GM12878 (cell line): ENCODE results near the gene GPC5. TPM values are rescaled to one million over a fixed set of nuclear protein-coding genes. Genes with fewer than 3 reads are reported as not detected.

Experiments used
- ATAC-seq: fragments of 200-7000 bp; cut with Tn5 transposase; 3 replicates; pipeline ENCODE4 v1.9.1; 2020; ENCODE audit warnings: mild to moderate bottlenecking, moderate library complexity
- BruUV-seq: library from RNA; stranded (reverse); fragments of 400-500 nt; replicated peaks from 2 replicates; lab custom pipeline; 2021; lab: Mats Ljungman, UMichigan
- CTCF ChIA-PET: fragments of 300-600 bp; sonication (Branson Sonifier 250); formaldehyde crosslinking; extraction: SDS; loops from one replicate; lab custom pipeline; 2021; ENCODE audit warnings: inconsistent platforms; lab: Yijun Ruan, JAX
- POLR2A ChIA-PET: fragments of 350-600 bp; formaldehyde crosslinking; extraction: SDS; loops from one replicate; lab custom pipeline; 2021; ENCODE audit warnings: inconsistent platforms; lab: Charles Lee
- RAD21 ChIA-PET: fragments of 300-600 bp; sonication (Branson Sonifier 250); formaldehyde crosslinking; loops from one replicate; lab custom pipeline; 2023; ENCODE audit warnings: antibody characterized with exemption; ENCODE audit not compliant: unreplicated experiment; lab: Charles Lee
- SMC1A ChIA-PET: fragments of 300-600 bp; sonication (Branson Sonifier 250); formaldehyde crosslinking; loops from one replicate; lab custom pipeline; 2023; ENCODE audit not compliant: unreplicated experiment, uncharacterized antibody; lab: Charles Lee
- DNase-seq: peaks from one replicate; pipeline ENCODE4 v3.0.0-alpha.2; 2011; ENCODE audit warnings: low read depth, low spot score
- FAIRE-seq: peaks from 3 replicates; lab custom pipeline; 2011; peaks lifted over from hg19 to GRCh38; lab: Jason Lieb, UNC
- H2AFZ ChIP-seq: 2 replicates; pipeline ENCODE4 v1.6.0; 2011; ENCODE audit warnings: low read depth, low read length, control low read depth; ENCODE audit not compliant: control insufficient read depth
- H3K27ac ChIP-seq: 2 replicates; pipeline ENCODE4 v1.5.1; 2011; ENCODE audit warnings: control low read depth; ENCODE audit not compliant: control insufficient read depth, insufficient read depth
- H3K27me3 ChIP-seq, 2 experiments: replicated peaks in 1 of 2; 2 replicates each; pipeline versions ENCODE4 v1.6.0 to v1.6.1; 2011; ENCODE audit warnings: low read length in 1 of 2; ENCODE audit not compliant: control insufficient read depth in 2 of 2, insufficient read depth in 2 of 2
- H3K36me3 ChIP-seq, 2 experiments: 2 replicates each; pipeline ENCODE4 v1.5.1; 2011; ENCODE audit warnings: low read length in 1 of 2; ENCODE audit not compliant: control insufficient read depth in 2 of 2, insufficient read depth in 2 of 2
- H3K4me1 ChIP-seq: 2 replicates; pipeline ENCODE4 v1.6.1; 2011; ENCODE audit warnings: mild to moderate bottlenecking, low read length, moderate library complexity, mixed read lengths; ENCODE audit not compliant: control insufficient read depth, insufficient read depth
- H3K4me2 ChIP-seq: 2 replicates; pipeline ENCODE4 v1.6.0; 2011; ENCODE audit warnings: control low read depth; ENCODE audit not compliant: control insufficient read depth, insufficient read depth
- H3K4me3 ChIP-seq: fragments of 200-600 bp; sonication (generic); 2 replicates; pipeline ENCODE4 v1.5.1; 2016
- H3K79me2 ChIP-seq: 2 replicates; pipeline ENCODE4 v1.6.0; 2011; ENCODE audit warnings: low read length; ENCODE audit not compliant: control insufficient read depth, insufficient read depth
- H3K9ac ChIP-seq: 2 replicates; pipeline ENCODE4 v1.8.0; 2011; ENCODE audit warnings: low read length, control low read depth, mixed read lengths; ENCODE audit not compliant: control insufficient read depth, insufficient read depth
- H3K9me3 ChIP-seq: replicated peaks from 3 replicates; pipeline ENCODE4 v1.5.1; 2011; ENCODE audit warnings: mild to moderate bottlenecking, low read length; ENCODE audit not compliant: control insufficient read depth, insufficient read depth
- H4K20me1 ChIP-seq: 2 replicates; pipeline ENCODE4 v1.6.0; 2011; ENCODE audit not compliant: control insufficient read depth, insufficient read depth
- CHD4 ChIP-seq: fragments of 200-600 bp; sonication (generic); IDR thresholded peaks from 2 replicates; pipeline ENCODE4 v1.6.1; 2016; ENCODE audit warnings: mild to moderate bottlenecking
- EP300 ChIP-seq, 2 experiments: fragments of 150-350 bp in 1 of 2; IDR thresholded peaks; 2 replicates each; pipeline ENCODE4 v1.6.1; 2011 to 2012; ENCODE audit warnings: low read depth in 2 of 2, low read length in 2 of 2, borderline replicate concordance in 1 of 2, improper control_type of control experiment in 1 of 2, inconsistent platforms in 1 of 2; ENCODE audit not compliant: control insufficient read depth in 1 of 2
- HCFC1 ChIP-seq: fragments of 150-350 bp; IDR thresholded peaks from 2 replicates; pipeline ENCODE4 v1.6.1; 2014; ENCODE audit warnings: low read length
- HDAC6 ChIP-seq: fragments of 200-600 bp; sonication (generic); IDR thresholded peaks from one replicate; pipeline ENCODE4 v1.8.0; 2017; ENCODE audit warnings: antibody characterized with exemption; ENCODE audit not compliant: unreplicated experiment
- MAX ChIP-seq: IDR thresholded peaks from 2 replicates; pipeline ENCODE4 v1.6.1; 2012; ENCODE audit warnings: low read depth, low read length, improper control_type of control experiment
- MTA3 ChIP-seq: IDR thresholded peaks from 2 replicates; pipeline ENCODE4 v1.6.1; 2012; ENCODE audit warnings: low read length, inconsistent platforms, borderline replicate concordance
- MYB ChIP-seq: fragments of 150-350 bp; IDR thresholded peaks from 2 replicates; pipeline ENCODE4 v1.6.1; 2014; ENCODE audit warnings: mild to moderate bottlenecking, low read depth, low read length, borderline replicate concordance
- NR2C1 ChIP-seq: fragments of 450-650 bp; IDR thresholded peaks from 2 replicates; pipeline ENCODE4 v1.6.1; 2017; ENCODE audit warnings: antibody characterized with exemption, mild to moderate bottlenecking, moderate library complexity
- RCOR1 ChIP-seq: conservative IDR thresholded peaks from 2 replicates; pipeline ENCODE4 v1.6.1; 2012; ENCODE audit warnings: low read depth, low read length, improper control_type of control experiment
- RELA ChIP-seq: fragments of 450-650 bp; IDR thresholded peaks from 2 replicates; pipeline ENCODE4 v1.8.0; 2014; ENCODE audit warnings: borderline replicate concordance; ENCODE audit not compliant: partially characterized antibody
- REST ChIP-seq: IDR thresholded peaks from 2 replicates; pipeline ENCODE4 v1.6.1; 2012; ENCODE audit warnings: mild to moderate bottlenecking, low read depth, low read length
- RUNX3 ChIP-seq: IDR thresholded peaks from 2 replicates; pipeline ENCODE4 v1.6.1; 2012; ENCODE audit warnings: low read length, inconsistent platforms
- SRF ChIP-seq, 2 experiments: IDR thresholded peaks; 2 replicates each; pipeline ENCODE4 v1.6.1; 2011; ENCODE audit warnings: low read depth in 2 of 2, low read length in 2 of 2, mild to moderate bottlenecking in 1 of 2, moderate library complexity in 1 of 2
- STAT3 ChIP-seq: IDR thresholded peaks from 2 replicates; pipeline ENCODE4 v1.6.1; 2011; ENCODE audit warnings: low read depth, low read length, improper control_type of control experiment
- TCF3 ChIP-seq: IDR thresholded peaks from 2 replicates; pipeline ENCODE4 v1.6.1; 2012; ENCODE audit warnings: low read depth, mild to moderate bottlenecking, low read length, borderline replicate concordance; ENCODE audit not compliant: insufficient read depth
- ZNF24 ChIP-seq: fragments of 450-650 bp; IDR thresholded peaks from 2 replicates; pipeline ENCODE4 v1.6.1; 2017; ENCODE audit warnings: antibody characterized with exemption, mild to moderate bottlenecking
- ZZZ3 ChIP-seq: IDR thresholded peaks from 2 replicates; pipeline ENCODE4 v1.6.1; 2011; ENCODE audit warnings: low read depth; ENCODE audit not compliant: control insufficient read depth, insufficient read length
- WGBS: methylation state at CpG from one replicate; pipeline ENCODE4 v1.1.6; 2016; ENCODE audit warnings: low lambda C conversion rate; ENCODE audit not compliant: insufficient replicate concordance, insufficient coverage; ENCODE audit errors: missing lambda C conversion rate; 5-methylcytosine and 5-hydroxymethylcytosine counted together
- in situ Hi-C: fragments of 300-500 bp; cut with MboI; formaldehyde crosslinking; loops from 9 replicates; pipeline ENCODE4 v1.14.3; 2018; ENCODE audit warnings: mixed read lengths
- intact Hi-C: fragments of 100-400 bp; cut with micrococcal nuclease; formaldehyde crosslinking; loops from one replicate; pipeline ENCODE4 v1.14.2; 2022; ENCODE audit not compliant: unreplicated experiment
- polyA plus RNA-seq, 11 experiments: library from polyadenylated mRNA; depleted of rRNA in 4 of 11; unstranded in 6 of 11; stranded (reverse) in 5 of 11; fragments of >200 nt; fragmentation: Nextera tagmentation in 4 of 11; fragmentation: Illumina TruSeq in 1 of 11; extraction: Ambion mirVana in 4 of 11; extraction: Trizol in 1 of 11; gene quantifications; 1 replicate in 1 of 11; 2 replicates in 10 of 11; pipeline versions ENCODE4 v1.2.1 to v1.2.3, GENCODE V29; 2011 to 2016; ENCODE audit warnings: inconsistent platforms in 2 of 11, missing spikeins in 2 of 11, low read depth in 1 of 11
- total RNA-seq, 4 experiments: library from RNA; depleted of rRNA in 3 of 4; stranded (reverse); fragments of >200 nt in 3 of 4; fragmentation: Illumina TruSeq in 1 of 4; extraction: Trizol in 1 of 4; gene quantifications; 2 replicates each; pipeline versions ENCODE4 v1.2.1 to v1.2.3, GENCODE V29; 2013 to 2021

GPC5 gene
- total and polyA plus RNA-seq, 10 of the 15 experiments (the other 5 are each of a cell fraction or from before 2014, with no cell fraction given) = 0.05 to 0.87 (median 0.44) TPM; not detected in 1

- SMC1A ChIA-PET = interaction anchor here (2.8 to 4.3 kb wide), 2 partner anchors 8 to 38 kb away, joined by 9 to 57 read pairs; no protein-coding TSS in a partner anchor
- no peaks in the 10 kb centered on the region for H3K27me3 ChIP-seq
- peaks cover 4 to 40% of the 10 kb centered on the region in 2 experiments; a peak in 3 of 4 replicates for H3K36me3 ChIP-seq
- TF ChIP-seq RELA (no peak), ZNF24 (no peak), EP300 (IDR thresholded peaks at IDR 0.05; ENCODE audit: borderline replicate concordance in 1 of 2, control insufficient read depth in 1 of 2, low read depth in 2 of 2, low read length in 2 of 2) (no peak), NR2C1 (no peak), STAT3 (no peak), HDAC6 (no peak), RUNX3 (no peak), REST (no peak), SRF (IDR thresholded peaks at IDR 0.05; ENCODE audit: low read depth in 2 of 2, low read length in 2 of 2) (no peak), MAX (no peak), ZZZ3 (no peak), TCF3 (no peak), MTA3 (no peak), MYB (no peak), HCFC1 (no peak), CHD4 (no peak), RCOR1 (no peak)
Measured at GRCh38 chr13:91351980-91352379, 46.4 kb upstream of the GPC5 start.

More at GRCh38 chr13:91351980-91352379, 46.4 kb upstream of the GPC5 start:
- POLR2A ChIA-PET = no interaction called here
- Histone ChIP-seq H2AFZ (no peak overlapping the region), H3K4me3 (peak overlapping the region; percentile 91), H3K9ac (peak overlapping the region; percentile 13; the same call in 1 of the 2 replicates), H4K20me1 (peaks cover 5% of the 10 kb centered on the region; the same call in 1 of the 2 replicates), H3K4me1 (0 out of 2 replicates have a peak, but pooled peaks cover under 1% of the 10 kb centered on the region), H3K9me3 (no peaks in the 10 kb centered on the region), H3K79me2 (peaks cover 62% of the 10 kb centered on the region), H3K4me2 (peak overlapping the region; percentile 54; the same call in 1 of the 2 replicates), H3K27ac (no peak overlapping the region)
- intact Hi-C loops (no loop called here), in situ Hi-C loops (no loop called here)
- FAIRE-seq = no peak
- RAD21 ChIA-PET = interaction anchor here (1.0 to 1.7 kb wide), 4 partner anchors 8 to 44 kb away, joined by 4 to 5 read pairs (median 5); no protein-coding TSS in a partner anchor
- ATAC-seq = no peak
- CTCF ChIA-PET = interaction anchor here (0.9 to 4.5 kb wide), 3 partner anchors 22 to 44 kb away, joined by 3 to 43 read pairs (median 8); no protein-coding TSS in a partner anchor
- no peak for DNase-seq
- no TSS peak for BruUV-seq
- 66% methylated on average over 2 of the region's 2 CpGs for WGBS
